CD4-positive, alpha-beta memory T cell (primary cell): ENCODE measurements around the gene CCDC178. TPM values are rescaled to one million over a fixed set of nuclear protein-coding genes. Genes with fewer than 3 reads are reported as not detected.

ENCODE experiments used
- CTCF ChIA-PET: fragments of 350-600 bp; sonication (Branson Sonifier 250); formaldehyde crosslinking; loops from one replicate; lab custom pipeline; 2021; ENCODE audit warnings: inconsistent platforms; ENCODE audit not compliant: partially characterized antibody; lab: Charles Lee
- POLR2A ChIA-PET: fragments of 350-600 bp; sonication (Branson Sonifier 250); formaldehyde crosslinking; loops from one replicate; lab custom pipeline; 2021; ENCODE audit not compliant: partially characterized antibody; lab: Charles Lee
- DNase-seq, 5 donors: peaks; one replicate each; pipeline versions ENCODE4 v3.0.0 to v3.0.0-alpha.2; 2020 to 2022; ENCODE audit warnings: mixed read lengths in 1 of 5
- H3K27ac ChIP-seq: one replicate; pipeline ENCODE4 v1.7.0; 2013; ENCODE audit warnings: low read depth, low read length
- H3K27me3 ChIP-seq: 2 replicates; pipeline ENCODE4 v1.7.0; 2013; ENCODE audit warnings: mild to moderate bottlenecking, low read length, moderate library complexity; ENCODE audit not compliant: insufficient read depth
- H3K36me3 ChIP-seq: 2 replicates; pipeline ENCODE4 v1.7.0; 2013; ENCODE audit warnings: mild to moderate bottlenecking, low read length, moderate library complexity; ENCODE audit not compliant: insufficient read depth
- H3K4me1 ChIP-seq: 2 replicates; pipeline ENCODE4 v1.7.0; 2013; ENCODE audit warnings: mild to moderate bottlenecking, low read length, moderate library complexity; ENCODE audit not compliant: insufficient read depth
- H3K4me3 ChIP-seq, 2 donors: one replicate each; pipeline ENCODE4 v1.7.0; 2013; ENCODE audit warnings: low read length in 2 of 2, mild to moderate bottlenecking in 1 of 2
- H3K9me3 ChIP-seq, 2 donors: one replicate each; pipeline ENCODE4 v1.7.0; 2013; ENCODE audit warnings: low read length in 2 of 2, control low read depth in 1 of 2; ENCODE audit not compliant: control insufficient read depth in 1 of 2
- H3K27ac Mint-ChIP-seq, 7 donors: one replicate each; pipeline ENCODE4 v1.8.0; 2020 to 2021; ENCODE audit warnings: mixed read lengths in 7 of 7, mild to moderate bottlenecking in 6 of 7, inconsistent platforms in 3 of 7, moderate library complexity in 3 of 7
- H3K27me3 Mint-ChIP-seq, 2 donors: one replicate each; pipeline ENCODE4 v1.8.0; 2020 to 2021; ENCODE audit warnings: mixed read lengths in 2 of 2
- H3K36me3 Mint-ChIP-seq, 2 donors: one replicate each; pipeline ENCODE4 v1.8.0; 2020 to 2021; ENCODE audit warnings: mixed read lengths in 2 of 2, inconsistent platforms in 1 of 2, mild to moderate bottlenecking in 1 of 2
- H3K4me1 Mint-ChIP-seq, 4 donors: one replicate each; pipeline ENCODE4 v1.8.0; 2020 to 2021; ENCODE audit warnings: mixed read lengths in 4 of 4, mild to moderate bottlenecking in 1 of 4
- H3K4me3 Mint-ChIP-seq, 8 donors: one replicate each; pipeline ENCODE4 v1.8.0; 2020 to 2021; ENCODE audit warnings: mixed read lengths in 8 of 8, mild to moderate bottlenecking in 7 of 8, moderate library complexity in 6 of 8, inconsistent platforms in 3 of 8
- H3K9me3 Mint-ChIP-seq, 8 donors: one replicate each; pipeline ENCODE4 v1.8.0; 2020 to 2021; ENCODE audit warnings: mixed read lengths in 8 of 8, mild to moderate bottlenecking in 5 of 8, inconsistent platforms in 3 of 8, moderate library complexity in 1 of 8
- intact Hi-C: fragments of 100-400 bp; cut with micrococcal nuclease; formaldehyde crosslinking; loops from one replicate; pipeline ENCODE4 v1.15.1; 2023
- polyA plus RNA-seq, 2 donors: library from polyadenylated mRNA; unstranded; fragments of 300-500 nt; fragmentation: Illumina TruSeq; gene quantifications; one replicate each; pipeline ENCODE4 v1.2.3, GENCODE V29; 2021
- total RNA-seq, 2 experiments: library from RNA; stranded (reverse); gene quantifications; one replicate each; pipeline ENCODE4 v1.2.3, GENCODE V29; 2021

CCDC178 gene
- total and polyA plus RNA-seq, 4 experiments from 2014 or later: not detected

DNA sequence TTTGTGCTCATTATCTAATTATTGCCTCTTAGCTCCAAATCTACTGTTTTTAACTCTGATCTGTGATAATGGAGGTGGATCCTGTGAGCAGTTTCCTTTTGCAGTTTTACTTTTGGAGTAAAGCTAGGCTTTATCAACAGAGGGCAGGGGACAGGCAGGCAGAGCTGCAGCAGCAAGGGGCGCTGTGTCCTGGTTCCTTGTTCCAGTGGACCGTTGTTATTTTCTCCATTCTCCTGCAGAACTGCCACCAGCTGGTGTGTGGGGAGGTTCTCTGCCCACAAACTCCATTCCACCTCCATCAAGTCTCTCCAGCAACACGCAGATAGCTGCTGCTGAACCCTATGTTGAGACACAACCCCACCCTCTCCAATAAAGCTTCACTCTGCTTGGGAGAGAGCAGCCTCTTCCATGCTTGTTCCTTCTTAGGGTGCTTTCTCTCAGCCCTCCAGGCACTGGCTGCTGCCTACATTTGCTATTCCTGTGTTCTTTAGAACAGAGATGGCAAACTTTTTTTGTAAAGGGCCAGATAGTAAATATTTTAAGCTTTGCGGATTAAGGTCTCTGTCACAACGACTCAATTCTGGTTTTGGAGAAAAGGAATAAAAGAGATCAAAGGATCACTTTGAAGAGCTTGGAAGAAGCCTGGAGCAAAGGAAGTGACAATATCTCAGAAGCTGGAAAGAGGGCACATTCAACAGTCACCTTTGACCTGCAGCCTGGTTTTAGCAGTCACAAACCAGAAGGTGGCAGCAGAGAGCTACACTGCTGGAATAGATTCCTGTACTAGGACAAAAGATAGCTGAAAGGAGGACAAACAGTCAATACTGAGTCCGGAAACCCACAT is 208.8 kb downstream of the CCDC178 start:
- Histone ChIP-seq H3K27ac (no peak overlapping the region), H3K27me3 (no peaks in the 10 kb centered on the region), H3K4me1 (no peaks in the 10 kb centered on the region), H3K9me3 (no peaks in the 10 kb centered on the region), H3K36me3 (no peaks in the 10 kb centered on the region), H3K4me3 (no peak overlapping the region)
- Mint-ChIP-seq H3K36me3 (no peaks in the 10 kb centered on the region), H3K9me3 (peaks cover 0 to 5% (median under 1%) of the 10 kb centered on the region in 8 donors), H3K4me1 (peaks cover 0 to 6% (median 1%) of the 10 kb centered on the region in 4 donors), H3K4me3 (peak overlapping the region in 1 of 8 donors; percentile 1), H3K27ac (peak overlapping the region in 1 of 7 donors; percentile 22), H3K27me3 (no peaks in the 10 kb centered on the region)
- ChIA-PET CTCF (no interaction called here), POLR2A (no interaction called here)
- intact Hi-C loops: no loop called here
- peak in 4 of 5 donors; percentile 17 to 30 (median 20) for DNase-seq

DNA sequence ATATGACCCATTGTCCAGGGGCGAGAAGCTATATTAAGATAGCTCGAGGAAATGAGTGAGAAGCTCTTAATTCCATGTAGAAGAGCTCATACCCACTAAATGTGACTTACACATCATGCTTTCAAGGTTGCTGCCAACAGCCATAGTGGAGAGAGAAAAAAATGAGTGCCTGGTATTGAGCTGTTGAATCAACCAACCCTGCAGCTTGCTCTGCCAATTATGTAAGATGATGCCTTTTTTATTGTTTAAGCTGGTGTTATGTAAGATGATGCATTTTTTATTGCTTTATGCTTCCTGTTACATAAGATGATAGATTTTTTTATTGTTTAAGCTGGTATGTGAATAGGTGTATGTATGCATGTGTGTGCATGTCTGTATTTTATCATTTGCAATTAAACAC is 228.2 kb downstream of the CCDC178 start:
- peaks cover 0 to 2% (median 0%) of the 10 kb centered on the region in 8 donors for H3K9me3 Mint-ChIP-seq
- H3K4me3 Mint-ChIP-seq: no peak overlapping the region
- H3K4me1 ChIP-seq: no peaks in the 10 kb centered on the region
- no peaks in the 10 kb centered on the region for H3K27me3 Mint-ChIP-seq
- DNase-seq: no peak
- no peaks in the 10 kb centered on the region for H3K36me3 ChIP-seq
- H3K4me3 ChIP-seq: no peak overlapping the region
- ChIA-PET CTCF (interaction anchor here (1.1 kb wide), 1 partner anchor 16 kb away, joined by 3 read pairs; no protein-coding TSS in a partner anchor), POLR2A (no interaction called here)
- H3K27ac ChIP-seq: no peak overlapping the region
- intact Hi-C loops: no loop called here
- no peaks in the 10 kb centered on the region for H3K9me3 ChIP-seq
- no peaks in the 10 kb centered on the region for H3K4me1 Mint-ChIP-seq
- no peaks in the 10 kb centered on the region for H3K27me3 ChIP-seq
- H3K36me3 Mint-ChIP-seq: no peaks in the 10 kb centered on the region
- H3K27ac Mint-ChIP-seq: no peak overlapping the region

DNA sequence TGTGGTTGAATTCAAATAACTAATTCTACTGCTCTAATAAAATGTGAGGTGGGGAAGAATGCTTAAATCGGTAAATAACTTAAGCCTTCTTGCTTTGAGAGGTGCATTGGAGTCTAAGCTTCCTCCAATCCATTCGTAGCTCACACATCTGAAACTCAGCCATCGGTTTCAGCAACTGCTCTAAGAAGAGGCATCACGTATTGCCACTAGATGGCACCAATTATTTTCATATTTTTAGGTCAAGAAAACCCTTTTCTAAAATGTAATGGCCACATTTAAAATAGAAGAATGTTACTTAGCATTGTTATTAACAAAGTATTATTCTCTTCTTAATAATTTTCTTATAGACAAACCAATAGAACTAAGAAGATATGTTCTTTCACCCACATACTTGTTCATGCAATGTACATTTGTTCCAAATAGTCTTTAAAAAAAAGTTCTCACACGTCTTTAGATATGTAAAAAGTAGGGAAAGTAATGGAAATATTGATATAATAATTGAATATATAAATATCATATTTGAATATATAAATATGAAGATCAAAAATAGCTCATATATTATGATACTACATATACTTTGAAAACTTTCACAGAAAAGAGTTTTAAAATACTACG is 229.8 kb downstream of the CCDC178 start:
- intact Hi-C loops: no loop called here
- H3K27me3 Mint-ChIP-seq: no peaks in the 10 kb centered on the region
- H3K27ac Mint-ChIP-seq: no peak overlapping the region
- Histone ChIP-seq H3K27me3 (no peaks in the 10 kb centered on the region), H3K4me3 (no peak overlapping the region), H3K27ac (no peak overlapping the region), H3K4me1 (no peaks in the 10 kb centered on the region), H3K36me3 (no peaks in the 10 kb centered on the region), H3K9me3 (no peaks in the 10 kb centered on the region)
- no peaks in the 10 kb centered on the region for H3K4me1 Mint-ChIP-seq
- ChIA-PET POLR2A (no interaction called here), CTCF (no interaction called here)
- H3K36me3 Mint-ChIP-seq: no peaks in the 10 kb centered on the region
- DNase-seq: no peak
- no peak overlapping the region for H3K4me3 Mint-ChIP-seq
- H3K9me3 Mint-ChIP-seq: peaks cover 0 to 2% (median 0%) of the 10 kb centered on the region in 8 donors

DNA sequence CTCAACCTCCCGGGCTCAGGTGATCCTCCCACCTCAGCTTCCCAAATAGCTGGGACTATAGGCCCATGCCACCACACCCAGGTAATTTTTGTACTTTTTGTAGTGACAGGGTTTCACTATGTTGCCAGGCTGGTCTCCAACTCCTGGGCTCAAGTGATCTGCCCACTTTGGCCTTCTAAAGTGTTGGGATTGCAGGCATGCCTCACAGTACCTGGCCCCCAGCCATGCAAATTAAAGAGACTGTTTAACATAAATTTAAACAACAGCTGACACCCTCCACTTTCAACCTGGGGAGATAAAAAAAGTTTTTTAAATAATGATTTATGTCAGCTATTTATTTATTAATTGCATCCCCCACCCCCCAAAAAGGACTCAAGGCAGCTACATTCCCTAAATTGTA is 234.7 kb downstream of the CCDC178 start:
- no peak overlapping the region for H3K27ac Mint-ChIP-seq
- H3K9me3 Mint-ChIP-seq: peaks cover 0 to 15% (median 5%) of the 10 kb centered on the region in 8 donors
- no peak for DNase-seq
- Histone ChIP-seq H3K9me3 (no peaks in the 10 kb centered on the region), H3K4me3 (no peak overlapping the region), H3K4me1 (no peaks in the 10 kb centered on the region), H3K27me3 (no peaks in the 10 kb centered on the region), H3K36me3 (no peaks in the 10 kb centered on the region), H3K27ac (no peak overlapping the region)
- intact Hi-C loops: no loop called here
- H3K4me1 Mint-ChIP-seq: no peaks in the 10 kb centered on the region
- CTCF ChIA-PET: no interaction called here
- no peak overlapping the region for H3K4me3 Mint-ChIP-seq
- no peaks in the 10 kb centered on the region for H3K36me3 Mint-ChIP-seq
- H3K27me3 Mint-ChIP-seq: peaks cover 0 to 1% of the 10 kb centered on the region in 2 donors
- POLR2A ChIA-PET: no interaction called here

DNA sequence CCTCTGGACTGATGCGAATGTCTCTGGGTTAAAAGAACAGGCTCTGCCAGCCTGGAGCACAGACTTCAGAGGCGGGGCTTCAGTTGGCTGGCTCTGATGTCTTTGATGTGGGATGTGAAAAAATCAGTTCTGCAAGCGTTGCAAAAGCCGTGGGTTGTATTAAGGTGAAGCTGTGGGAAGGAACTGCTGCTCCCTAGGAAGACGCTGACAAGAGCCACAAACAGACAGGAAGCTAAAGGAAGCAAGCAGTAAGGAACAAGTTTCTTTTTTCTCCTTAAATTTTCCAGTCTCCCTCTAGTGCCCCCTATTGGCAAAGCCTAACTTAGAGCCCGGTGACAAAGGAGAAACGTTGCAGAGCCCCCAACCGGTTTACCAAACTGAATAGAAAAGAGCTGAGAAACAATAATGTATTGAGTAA is 239.0 kb downstream of the CCDC178 start:
- H3K4me1 ChIP-seq: no peaks in the 10 kb centered on the region
- Mint-ChIP-seq H3K27ac (peak overlapping the region in 1 of 7 donors; percentile 17), H3K36me3 (no peaks in the 10 kb centered on the region), H3K27me3 (peaks cover 0 to 1% of the 10 kb centered on the region in 2 donors), H3K9me3 (peaks cover 0 to 18% (median 4%) of the 10 kb centered on the region in 8 donors), H3K4me1 (no peaks in the 10 kb centered on the region), H3K4me3 (no peak overlapping the region)
- H3K27ac ChIP-seq: no peak overlapping the region
- no peak for DNase-seq
- no peaks in the 10 kb centered on the region for H3K36me3 ChIP-seq
- POLR2A ChIA-PET: no interaction called here
- CTCF ChIA-PET: no interaction called here
- intact Hi-C loops: no loop called here
- H3K9me3 ChIP-seq: no peaks in the 10 kb centered on the region
- no peaks in the 10 kb centered on the region for H3K27me3 ChIP-seq
- H3K4me3 ChIP-seq: no peak overlapping the region

DNA sequence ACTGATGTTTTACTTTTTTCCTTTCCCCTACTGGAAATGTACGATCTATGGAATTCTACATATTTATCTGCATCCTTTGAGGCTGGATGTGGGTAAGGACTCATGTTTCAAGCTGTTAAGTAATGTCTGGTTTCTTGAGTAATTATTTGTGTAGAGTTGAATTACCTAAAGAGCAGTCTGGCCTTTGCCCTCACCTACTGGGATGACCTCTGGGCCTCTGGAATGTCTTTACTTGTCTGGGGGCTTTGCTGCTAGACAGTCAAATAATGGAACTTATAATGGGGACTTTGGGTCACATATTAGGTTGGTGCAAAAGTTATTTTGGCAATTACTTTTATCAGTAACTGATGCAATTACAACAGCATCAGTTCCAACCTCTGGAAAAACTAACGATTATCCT is 244.7 kb downstream of the CCDC178 start:
- H3K27ac ChIP-seq: no peak overlapping the region
- no peaks in the 10 kb centered on the region for H3K36me3 ChIP-seq
- H3K4me3 Mint-ChIP-seq: no peak overlapping the region
- ChIA-PET CTCF (no interaction called here), POLR2A (no interaction called here)
- no peak overlapping the region for H3K4me3 ChIP-seq
- H3K4me1 Mint-ChIP-seq: no peaks in the 10 kb centered on the region
- H3K27ac Mint-ChIP-seq: no peak overlapping the region
- DNase-seq: no peak
- H3K9me3 Mint-ChIP-seq: peaks cover 0 to 9% (median under 1%) of the 10 kb centered on the region in 8 donors
- intact Hi-C loops: no loop called here
- no peaks in the 10 kb centered on the region for H3K9me3 ChIP-seq
- H3K4me1 ChIP-seq: no peaks in the 10 kb centered on the region
- H3K36me3 Mint-ChIP-seq: no peaks in the 10 kb centered on the region
- no peaks in the 10 kb centered on the region for H3K27me3 ChIP-seq
- no peaks in the 10 kb centered on the region for H3K27me3 Mint-ChIP-seq

DNA sequence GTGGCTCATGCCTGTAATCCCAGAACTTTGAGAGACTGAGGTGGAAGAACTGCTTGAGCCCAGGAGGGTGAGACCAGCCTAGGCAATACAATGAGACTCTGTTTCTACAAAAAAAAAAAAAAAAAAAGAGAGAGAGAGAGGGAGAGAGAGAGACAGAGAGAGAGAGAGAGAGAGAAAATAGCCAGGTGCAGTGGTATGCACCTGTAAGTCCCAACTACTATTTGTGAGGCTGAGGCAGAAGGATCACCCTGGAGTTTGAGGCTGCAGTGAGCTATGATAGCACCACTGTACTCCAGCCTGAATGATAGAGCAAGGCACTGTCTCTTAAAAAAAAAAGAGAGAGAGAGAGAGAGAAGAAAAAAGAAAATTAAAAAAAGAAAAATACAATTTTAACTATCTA is 245.7 kb downstream of the CCDC178 start:
- H3K27me3 Mint-ChIP-seq: no peaks in the 10 kb centered on the region
- POLR2A ChIA-PET: no interaction called here
- H3K27ac Mint-ChIP-seq: no peak overlapping the region
- DNase-seq: no peak
- no peaks in the 10 kb centered on the region for H3K4me1 ChIP-seq
- H3K4me3 Mint-ChIP-seq: no peak overlapping the region
- no peaks in the 10 kb centered on the region for H3K4me1 Mint-ChIP-seq
- CTCF ChIA-PET: no interaction called here
- H3K27me3 ChIP-seq: no peaks in the 10 kb centered on the region
- H3K36me3 Mint-ChIP-seq: no peaks in the 10 kb centered on the region
- no peak overlapping the region for H3K27ac ChIP-seq
- H3K9me3 ChIP-seq: peaks cover 0 to 2% of the 10 kb centered on the region in 2 donors
- intact Hi-C loops: no loop called here
- H3K9me3 Mint-ChIP-seq: peaks cover 0 to 9% (median 2%) of the 10 kb centered on the region in 8 donors
- H3K4me3 ChIP-seq: no peak overlapping the region
- no peaks in the 10 kb centered on the region for H3K36me3 ChIP-seq
